Activated gamma-delta T cell (primary cell): ENCODE measurements around the gene TMEM131.

Experiments used
- DNase-seq: peaks from one replicate; lab custom pipeline; 2025; lab: John Stamatoyannopoulos, UW

The TMEM131 gene

GRCh38 chr2:97760480-97761049 is 235.2 kb downstream of the TMEM131 start:
- no peak for DNase-seq

- no peak for DNase-seq
Measured at GRCh38 chr2:97759727-97760407, 235.9 kb downstream of the TMEM131 start.

GRCh38 chr2:97758131-97758705 is 237.5 kb downstream of the TMEM131 start:
- DNase-seq: no peak

- DNase-seq: no peak
Measured at GRCh38 chr2:97757062-97757461, 238.7 kb downstream of the TMEM131 start.

- DNase-seq: no peak
Measured at GRCh38 chr2:97755491-97755890, 240.3 kb downstream of the TMEM131 start.

- no peak for DNase-seq
Measured at GRCh38 chr2:97754690-97755346, 240.9 kb downstream of the TMEM131 start.

GRCh38 chr2:97752342-97753334 is 243.1 kb downstream of the TMEM131 start:
- DNase-seq: no peak

GRCh38 chr2:97751752-97752151 is 244.0 kb downstream of the TMEM131 start:
- DNase-seq: no peak

- DNase-seq: no peak
Measured at GRCh38 chr2:97750017-97750416, 245.7 kb downstream of the TMEM131 start.

GRCh38 chr2:97749581-97749980 is 246.2 kb downstream of the TMEM131 start:
- DNase-seq: no peak

- DNase-seq: no peak
Measured at GRCh38 chr2:97747716-97748115, 248.0 kb downstream of the TMEM131 start.

- no peak for DNase-seq
Measured at GRCh38 chr2:97747285-97747684, 248.5 kb downstream of the TMEM131 start.

- DNase-seq: no peak
Measured at GRCh38 chr2:97745474-97746174, 250.1 kb downstream of the TMEM131 start.

- no peak for DNase-seq
Measured at GRCh38 chr2:97743913-97744312, 251.8 kb downstream of the TMEM131 start.

GRCh38 chr2:97742381-97742847 is 253.3 kb downstream of the TMEM131 start:
- no peak for DNase-seq

- no peak for DNase-seq
Measured at GRCh38 chr2:97741686-97742085, 254.1 kb downstream of the TMEM131 start.

- no peak for DNase-seq
Measured at GRCh38 chr2:97741251-97741650, 254.5 kb downstream of the TMEM131 start.

GRCh38 chr2:97740590-97741182 is 255.1 kb downstream of the TMEM131 start:
- DNase-seq: no peak

- no peak for DNase-seq
Measured at GRCh38 chr2:97739893-97740245, 255.9 kb downstream of the TMEM131 start.

- DNase-seq: no peak
Measured at GRCh38 chr2:97739020-97739892, 256.5 kb downstream of the TMEM131 start.
